Heart left ventricle (tissue), 16 donors: Measurements from ENCODE around the gene MS4A15. TPM values are rescaled to one million over a fixed set of nuclear protein-coding genes. Genes with fewer than 3 reads are reported as not detected.

Experiments
- ATAC-seq, 4 donors: fragments of 200-7000 bp; cut with Tn5 transposase; one replicate each; pipeline ENCODE4 v1.9.1; 2020 to 2022; ENCODE audit warnings: moderate library complexity in 4 of 4, mild to moderate bottlenecking in 3 of 4, moderate number of reproducible peaks in 1 of 4
- DNase-seq, 5 donors: peaks; one replicate each; pipeline ENCODE4 v3.0.0-alpha.2; 2020
- H3K27ac ChIP-seq, 12 donors: fragments of 200-600 bp; sonication (generic) in 4 of 12; one replicate each; pipeline versions ENCODE4 v1.5.0 to v1.8.0; 2016 to 2022; ENCODE audit warnings: mild to moderate bottlenecking in 2 of 12
- H3K27me3 ChIP-seq, 9 donors: fragments of 200-600 bp; sonication (generic) in 2 of 9; one replicate each; pipeline versions ENCODE4 v1.5.1 to v1.8.0; 2016 to 2022; ENCODE audit warnings: mild to moderate bottlenecking in 3 of 9
- H3K36me3 ChIP-seq, 9 donors: fragments of 200-600 bp; sonication (generic) in 2 of 9; one replicate each; pipeline versions ENCODE4 v1.5.0 to v1.8.0; 2018 to 2022; ENCODE audit warnings: mild to moderate bottlenecking in 2 of 9
- H3K4me1 ChIP-seq, 12 donors: fragments of 200-600 bp; sonication (generic) in 4 of 12; one replicate each; pipeline versions ENCODE4 v1.5.0 to v1.8.0; 2016 to 2022; ENCODE audit warnings: mild to moderate bottlenecking in 3 of 12
- H3K4me3 ChIP-seq, 12 donors: fragments of 200-600 bp; sonication (generic) in 4 of 12; one replicate each; pipeline versions ENCODE4 v1.5.0 to v1.8.0; 2017 to 2022; ENCODE audit warnings: mild to moderate bottlenecking in 9 of 12, moderate library complexity in 4 of 12
- H3K9me3 ChIP-seq, 12 donors: fragments of 200-600 bp; sonication (generic) in 4 of 12; one replicate each; pipeline versions ENCODE4 v1.5.0 to v1.8.0; 2016 to 2022; ENCODE audit warnings: mild to moderate bottlenecking in 1 of 12
- POLR2A ChIP-seq, 2 donors: fragments of 450-650 bp; IDR thresholded peaks; one replicate each; pipeline ENCODE4 v1.6.1; 2017; ENCODE audit warnings: antibody characterized with exemption in 2 of 2, mild to moderate bottlenecking in 2 of 2, moderate library complexity in 2 of 2
- WGBS, 4 donors: extraction: QIAGEN DNeasy Blood & Tissue Kit in 2 of 4; methylation state at CpG; one replicate each; pipeline versions ENCODE4 v1.1.5 to v1.1.7; 2013 to 2018; 5-methylcytosine and 5-hydroxymethylcytosine counted together
- intact Hi-C, 10 donors: fragments of 100-400 bp; cut with DNase I; formaldehyde crosslinking; loops; one replicate each; pipeline versions ENCODE4 v1.11.1 to v1.14.2; 2022
- polyA plus RNA-seq, 2 donors: library from polyadenylated mRNA; stranded (reverse); fragments of 200-250 nt; gene quantifications; one replicate each; pipeline ENCODE4 v1.2.3, GENCODE V29; 2013
- total RNA-seq, 9 donors: library from RNA; depleted of rRNA in 2 of 9; stranded (reverse); fragments of >200 nt in 2 of 9; fragmentation: NEBNext Ultra II Directional in 3 of 9; extraction: Animal tissue kit (Norgen Biotek cat#: 25700) in 3 of 9; gene quantifications; one replicate each; pipeline versions ENCODE4 v1.1.0 to v1.2.4, GENCODE V29; 2016 to 2023
- TF ChIP-seq, protein P1 (sequence below), 12 donors: fragments of 200-600 bp; sonication (generic) in 4 of 12; IDR thresholded peaks; one replicate each; pipeline versions ENCODE4 v1.5.0 to v1.8.0; 2018 to 2022; ENCODE audit warnings: antibody characterized with exemption in 12 of 12, mild to moderate bottlenecking in 5 of 12
- donor health status: ischemic (EF 13 %, LVEDD 7.1; RV severe dilation, severe dysfunction).
- donor health status: healthy with polysubstance abuse.
- donor health status: DM: no; HTN: yes; CAD: no.
- donor health status: DM: no; HTN: no; CAD: no.
- donor health status: ischemic (EF 25% LVEDD 6.9; RV normal size, moderate dysfunction).
- donor health status: ischemic (EF 25% LVEDD 5.7; RV mildly dilated, moderate dysfunction).
- donor health status: healthy.
- donor health status: DM: yes; HTN: yes; CAD: no.
- donor health status: ischemic (EF 35%, LVEDD 5.7; RV mildly dilated, moderate dysfunction).
- donor health status: nonischemic (EF 11% LVEDD 7.7; RV severe dilation, severe dysfunction).
- donor health status: DM: yes; HTN: yes; CAD: no.
- donor health status: PGD.
- donor health status: ischemic (EF 29% LVEDD 5.4; RV normal size, mild dysfunction).
- donor health status: nonischemic (EF 23%, LVEDD 6.1; RV moderate dilation, normal function).

The MS4A15 gene
- total and polyA plus RNA-seq, 11 donors, result not detected

DNA sequence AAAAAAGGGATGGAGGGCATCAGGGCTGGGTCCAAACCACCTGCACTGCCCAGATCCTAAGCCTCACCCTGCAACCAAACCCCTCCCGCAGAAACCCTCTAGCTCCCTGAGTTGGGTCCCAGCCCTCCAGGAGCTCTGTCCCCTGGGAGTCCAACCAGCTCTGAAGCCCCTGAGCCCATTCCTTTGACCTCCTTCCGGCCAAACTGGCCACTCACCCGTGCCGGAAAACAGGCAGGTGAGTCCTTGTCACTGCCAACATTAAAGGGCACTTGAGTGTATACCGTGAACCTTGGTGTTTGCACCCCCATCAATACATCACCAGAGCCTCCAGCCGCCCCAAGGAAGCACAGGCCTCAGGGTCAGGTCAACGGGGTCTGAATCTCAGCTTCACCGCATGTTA lies 11.5 kb downstream of the MS4A15 start:
- no peaks in the 10 kb centered on the region for H3K9me3 ChIP-seq
- peaks cover 0 to 70% (median 4%) of the 10 kb centered on the region in 9 donors for H3K27me3 ChIP-seq
- H3K4me1 ChIP-seq, result no peaks in the 10 kb centered on the region
- no peak for ATAC-seq
- intact Hi-C loops, result no loop called here
- no peak overlapping the region for H3K4me3 ChIP-seq
- no peaks in the 10 kb centered on the region for H3K36me3 ChIP-seq
- TF ChIP-seq, protein P1, sequence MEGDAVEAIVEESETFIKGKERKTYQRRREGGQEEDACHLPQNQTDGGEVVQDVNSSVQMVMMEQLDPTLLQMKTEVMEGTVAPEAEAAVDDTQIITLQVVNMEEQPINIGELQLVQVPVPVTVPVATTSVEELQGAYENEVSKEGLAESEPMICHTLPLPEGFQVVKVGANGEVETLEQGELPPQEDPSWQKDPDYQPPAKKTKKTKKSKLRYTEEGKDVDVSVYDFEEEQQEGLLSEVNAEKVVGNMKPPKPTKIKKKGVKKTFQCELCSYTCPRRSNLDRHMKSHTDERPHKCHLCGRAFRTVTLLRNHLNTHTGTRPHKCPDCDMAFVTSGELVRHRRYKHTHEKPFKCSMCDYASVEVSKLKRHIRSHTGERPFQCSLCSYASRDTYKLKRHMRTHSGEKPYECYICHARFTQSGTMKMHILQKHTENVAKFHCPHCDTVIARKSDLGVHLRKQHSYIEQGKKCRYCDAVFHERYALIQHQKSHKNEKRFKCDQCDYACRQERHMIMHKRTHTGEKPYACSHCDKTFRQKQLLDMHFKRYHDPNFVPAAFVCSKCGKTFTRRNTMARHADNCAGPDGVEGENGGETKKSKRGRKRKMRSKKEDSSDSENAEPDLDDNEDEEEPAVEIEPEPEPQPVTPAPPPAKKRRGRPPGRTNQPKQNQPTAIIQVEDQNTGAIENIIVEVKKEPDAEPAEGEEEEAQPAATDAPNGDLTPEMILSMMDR (IDR thresholded peaks at IDR 0.05), result no peak
- no peak for TF ChIP-seq POLR2A (IDR thresholded peaks at IDR 0.05)
- DNase-seq, result no peak
- WGBS, 4 donors, result 88 to 93% (median 91%) methylated on average over 5 to 8 of the region's 8 CpGs
- no peak overlapping the region for H3K27ac ChIP-seq

DNA sequence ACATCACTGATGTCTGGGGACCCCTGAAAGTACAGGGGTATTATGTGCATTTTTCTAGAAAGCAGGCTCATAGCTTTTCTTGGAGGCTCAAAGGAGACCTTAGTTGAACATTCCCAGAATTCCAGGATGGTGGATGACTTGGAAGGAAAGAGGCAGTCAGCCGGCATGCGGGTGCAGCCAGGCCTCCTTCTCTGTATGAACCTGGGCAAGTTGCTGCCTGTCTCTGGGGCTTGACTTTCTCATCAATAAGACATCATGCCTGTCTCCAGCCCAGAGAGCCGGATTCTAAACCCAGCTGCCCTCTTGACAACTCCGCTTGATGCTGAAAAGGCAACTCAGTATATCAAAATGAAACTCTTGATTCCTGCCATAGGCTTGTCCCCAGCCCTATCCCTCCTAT lies 12.6 kb downstream of the MS4A15 start:
- H3K27me3 ChIP-seq, result peaks cover 0 to 59% (median 4%) of the 10 kb centered on the region in 9 donors
- no peaks in the 10 kb centered on the region for H3K9me3 ChIP-seq
- no peak for ATAC-seq
- TF ChIP-seq, protein P1 (IDR thresholded peaks at IDR 0.05), result no peak
- no peak for TF ChIP-seq POLR2A (IDR thresholded peaks at IDR 0.05)
- no peaks in the 10 kb centered on the region for H3K36me3 ChIP-seq
- intact Hi-C loops, result no loop called here
- H3K4me3 ChIP-seq, result no peak overlapping the region
- no peak for DNase-seq
- H3K4me1 ChIP-seq, result no peaks in the 10 kb centered on the region
- WGBS, 4 donors, result 75 to 81% (median 76%) methylated on average over 4 of the region's 4 CpGs
- no peak overlapping the region for H3K27ac ChIP-seq

DNA sequence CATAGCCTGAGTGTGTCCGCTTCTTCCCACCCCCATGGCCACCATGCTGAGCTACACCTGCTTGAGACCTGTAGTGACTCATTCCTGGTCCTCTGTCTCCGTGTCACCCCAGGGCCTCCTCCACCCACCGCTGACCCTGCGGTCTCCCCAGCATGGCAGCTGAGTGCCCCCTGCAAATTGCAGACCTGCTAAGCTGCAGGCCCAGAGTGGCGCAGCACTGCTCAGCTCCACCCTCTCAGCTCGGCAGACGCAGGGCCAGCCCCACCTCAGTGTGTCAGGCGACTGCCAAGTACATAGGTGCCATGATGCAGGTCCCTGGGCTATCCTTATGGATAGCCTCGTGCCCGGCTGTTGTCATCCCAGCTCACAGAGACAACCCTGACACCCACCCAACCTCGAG lies 13.1 kb downstream of the MS4A15 start:
- Histone ChIP-seq H3K4me1 (no peaks in the 10 kb centered on the region), H3K36me3 (no peaks in the 10 kb centered on the region), H3K9me3 (no peaks in the 10 kb centered on the region), H3K4me3 (no peak overlapping the region), H3K27me3 (peaks cover 0 to 59% (median 4%) of the 10 kb centered on the region in 9 donors), H3K27ac (no peak overlapping the region)
- ATAC-seq (no peak), DNase-seq (no peak)
- TF ChIP-seq, protein P1 (IDR thresholded peaks at IDR 0.05), result no peak
- TF ChIP-seq POLR2A (IDR thresholded peaks at IDR 0.05), result no peak
- intact Hi-C loops, result loop anchor here in 4 of 10 donors (5.0 to 10.0 kb wide), 3 partner anchors 127 to 415 kb away; no protein-coding TSS in a partner anchor
- 78 to 88% (median 86%) methylated on average over 10 to 11 of the region's 11 CpGs for WGBS, 4 donors

DNA sequence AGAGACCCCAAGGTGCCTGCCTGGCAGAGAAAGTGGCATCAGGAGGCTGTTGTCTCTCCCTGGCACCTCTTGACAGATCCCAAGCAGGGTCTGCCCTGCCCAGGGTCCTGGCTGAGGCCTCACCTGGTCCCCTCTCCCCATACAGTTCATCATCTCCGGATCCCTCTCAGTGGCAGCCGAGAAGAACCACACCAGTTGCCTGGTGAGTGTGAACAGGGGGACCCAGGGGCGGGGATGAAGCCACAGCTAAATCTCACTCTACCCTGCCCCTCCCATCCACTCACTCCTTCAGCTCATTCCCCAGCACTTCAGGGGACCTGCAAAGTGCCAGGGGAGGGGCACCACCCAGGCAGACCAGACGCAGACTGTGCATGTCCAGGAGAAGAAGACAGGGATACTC lies 14.5 kb downstream of the MS4A15 start:
- H3K36me3 ChIP-seq, result no peaks in the 10 kb centered on the region
- H3K27ac ChIP-seq, result no peak overlapping the region
- no peak overlapping the region for H3K4me3 ChIP-seq
- H3K27me3 ChIP-seq, result peaks cover 0 to 46% (median 4%) of the 10 kb centered on the region in 9 donors
- TF ChIP-seq, protein P1 (IDR thresholded peaks at IDR 0.05), result no peak
- TF ChIP-seq POLR2A (IDR thresholded peaks at IDR 0.05), result no peak
- H3K4me1 ChIP-seq, result peaks cover 0 to 12% (median 7%) of the 10 kb centered on the region in 12 donors
- ATAC-seq, result no peak
- DNase-seq, result no peak
- intact Hi-C loops, result loop anchor here in 4 of 10 donors (5.0 to 10.0 kb wide), 3 partner anchors 126 to 414 kb away; no protein-coding TSS in a partner anchor
- 77 to 87% (median 80%) methylated on average over 3 to 4 of the region's 4 CpGs for WGBS, 4 donors
- no peaks in the 10 kb centered on the region for H3K9me3 ChIP-seq
